OCI-LY7 (cell line): ENCODE results near the gene EPS8L3. TPM values are rescaled to one million over a fixed set of nuclear protein-coding genes. Genes with fewer than 3 reads are reported as not detected.

Experiments used
- BruUV-seq: library from RNA; stranded (reverse); fragments of 400-500 nt; replicated peaks from 2 replicates; lab custom pipeline; 2021; lab: Mats Ljungman, UMichigan
- CTCF ChIA-PET: fragments of 300-600 bp; sonication (Branson Sonifier 250); formaldehyde crosslinking; loops from one replicate; lab custom pipeline; 2022; ENCODE audit warnings: antibody characterized with exemption; ENCODE audit not compliant: unreplicated experiment; lab: Charles Lee
- POLR2A ChIA-PET: fragments of 300-600 bp; sonication (Branson Sonifier 250); formaldehyde crosslinking; loops from one replicate; lab custom pipeline; 2022; ENCODE audit warnings: antibody characterized with exemption; lab: Charles Lee
- DNase-seq: peaks from one replicate; pipeline ENCODE4 v3.0.0-alpha.2; 2015; ENCODE audit warnings: low spot score
- H2AFZ ChIP-seq: fragments of 200-600 bp; sonication (generic), shearing (Covaris generic); 2 replicates; pipeline ENCODE4 v1.6.1; 2014; ENCODE audit warnings: mild to moderate bottlenecking, antibody characterized with exemption, low read length, moderate library complexity
- H3K27ac ChIP-seq: fragments of 200-600 bp; sonication (generic); 2 replicates; pipeline ENCODE4 v1.5.1; 2014; ENCODE audit warnings: mixed run types, low read depth, mild to moderate bottlenecking, moderate library complexity, low read length, inconsistent platforms; ENCODE audit not compliant: poor library complexity, severe bottlenecking
- H3K36me3 ChIP-seq: fragments of 200-600 bp; sonication (generic); 2 replicates; pipeline ENCODE4 v1.6.1; 2014; ENCODE audit warnings: mild to moderate bottlenecking, antibody characterized with exemption, low read length, moderate library complexity, mixed read lengths; ENCODE audit not compliant: insufficient read depth
- H3K4me1 ChIP-seq: fragments of 200-600 bp; sonication (generic); 2 replicates; pipeline ENCODE4 v1.5.1; 2014; ENCODE audit warnings: mild to moderate bottlenecking, low read length; ENCODE audit not compliant: insufficient read depth, poor library complexity, severe bottlenecking
- H3K4me2 ChIP-seq: fragments of 200-600 bp; sonication (generic); 2 replicates; pipeline ENCODE4 v1.6.1; 2014; ENCODE audit warnings: mild to moderate bottlenecking, low read length
- H3K4me3 ChIP-seq: fragments of 200-600 bp; sonication (generic); 2 replicates; pipeline ENCODE4 v1.5.1; 2014; ENCODE audit warnings: mild to moderate bottlenecking, low read depth, low read length; ENCODE audit not compliant: poor library complexity, severe bottlenecking
- H3K79me2 ChIP-seq: fragments of 200-600 bp; sonication (generic); 2 replicates; pipeline ENCODE4 v1.6.1; 2016; ENCODE audit warnings: low read depth, mild to moderate bottlenecking, low read length, moderate library complexity, mixed read lengths; ENCODE audit not compliant: insufficient read depth
- H3K9me2 ChIP-seq: fragments of 200-600 bp; sonication (generic); 2 replicates; pipeline ENCODE4 v1.6.1; 2016; ENCODE audit warnings: mild to moderate bottlenecking, low read length, mixed read lengths; ENCODE audit not compliant: insufficient read depth
- H3K9me3 ChIP-seq: fragments of 200-600 bp; sonication (generic); 2 replicates; pipeline ENCODE4 v1.6.1; 2014; ENCODE audit warnings: mild to moderate bottlenecking, mixed run types, low read length, mixed read lengths
- H4K20me1 ChIP-seq: fragments of 200-600 bp; sonication (generic); 2 replicates; pipeline ENCODE4 v1.6.1; 2014; ENCODE audit warnings: mild to moderate bottlenecking, antibody characterized with exemption, low read length, moderate library complexity, mixed read lengths; ENCODE audit not compliant: insufficient read depth
- CTCF ChIP-seq: fragments of 200-600 bp; sonication (generic); conservative IDR thresholded peaks from 2 replicates; pipeline ENCODE4 v1.5.1; 2014; ENCODE audit warnings: mild to moderate bottlenecking, antibody characterized with exemption, low read length, moderate library complexity, mixed read lengths
- EZH2phosphoT487 ChIP-seq: fragments of 200-600 bp; sonication (generic); IDR thresholded peaks from 2 replicates; pipeline ENCODE4 v1.6.1; 2018; ENCODE audit warnings: low read depth, borderline replicate concordance, mild to moderate bottlenecking, mixed run types, antibody characterized with exemption, low read length, moderate library complexity, mixed read lengths
- intact Hi-C: fragments of 100-400 bp; cut with micrococcal nuclease; formaldehyde crosslinking; loops from one replicate; pipeline ENCODE4 v1.10.0; 2022; ENCODE audit not compliant: unreplicated experiment
- total RNA-seq, 2 experiments: library from RNA; depleted of rRNA in 1 of 2; stranded (reverse); fragments of >200 nt in 1 of 2; shearing (Covaris generic) in 1 of 2; gene quantifications; 2 replicates each; pipeline ENCODE4 v1.2.3, GENCODE V29; 2014 to 2022

The EPS8L3 gene
- total RNA-seq, 2 experiments from 2014 or later, result not detected

GRCh38 chr1:109721971-109722370, 41.8 kb downstream of the EPS8L3 start:
- H3K36me3 ChIP-seq, result no peaks in the 10 kb centered on the region
- no peaks in the 10 kb centered on the region for H4K20me1 ChIP-seq
- TF ChIP-seq EZH2phosphoT487 (no peak), CTCF (no peak)
- H3K9me3 ChIP-seq, result no peaks in the 10 kb centered on the region
- H3K4me3 ChIP-seq, result no peak overlapping the region
- CTCF ChIA-PET, result no interaction called here
- H2AFZ ChIP-seq, result no peak overlapping the region
- H3K4me2 ChIP-seq, result no peak overlapping the region
- no peaks in the 10 kb centered on the region for H3K4me1 ChIP-seq
- POLR2A ChIA-PET, result no interaction called here
- no TSS peak for BruUV-seq
- H3K9me2 ChIP-seq, result no peaks in the 10 kb centered on the region
- H3K79me2 ChIP-seq, result no peaks in the 10 kb centered on the region
- intact Hi-C loops, result no loop called here
- no peak for DNase-seq
- no peak overlapping the region for H3K27ac ChIP-seq

- Histone ChIP-seq H3K9me2 (no peaks in the 10 kb centered on the region), H3K36me3 (no peaks in the 10 kb centered on the region), H4K20me1 (no peaks in the 10 kb centered on the region), H3K4me1 (no peaks in the 10 kb centered on the region), H3K27ac (no peak overlapping the region), H3K9me3 (no peaks in the 10 kb centered on the region), H2AFZ (no peak overlapping the region), H3K4me3 (no peak overlapping the region), H3K79me2 (no peaks in the 10 kb centered on the region), H3K4me2 (no peak overlapping the region)
- no TSS peak for BruUV-seq
- TF ChIP-seq EZH2phosphoT487 (no peak), CTCF (no peak)
- POLR2A ChIA-PET, result no interaction called here
- no peak for DNase-seq
- intact Hi-C loops, result no loop called here
- CTCF ChIA-PET, result no interaction called here
Measured at GRCh38 chr1:109721042-109721441, 42.7 kb downstream of the EPS8L3 start.

GRCh38 chr1:109719337-109719837, 44.3 kb downstream of the EPS8L3 start:
- no peak overlapping the region for H2AFZ ChIP-seq
- ChIA-PET POLR2A (no interaction called here), CTCF (no interaction called here)
- H3K9me2 ChIP-seq, result no peaks in the 10 kb centered on the region
- no peaks in the 10 kb centered on the region for H3K4me1 ChIP-seq
- no peaks in the 10 kb centered on the region for H4K20me1 ChIP-seq
- H3K36me3 ChIP-seq, result no peaks in the 10 kb centered on the region
- BruUV-seq, result no TSS peak
- H3K4me2 ChIP-seq, result no peak overlapping the region
- H3K79me2 ChIP-seq, result no peaks in the 10 kb centered on the region
- no peak overlapping the region for H3K4me3 ChIP-seq
- no peaks in the 10 kb centered on the region for H3K9me3 ChIP-seq
- TF ChIP-seq EZH2phosphoT487 (no peak), CTCF (no peak)
- intact Hi-C loops, result no loop called here
- no peak overlapping the region for H3K27ac ChIP-seq
- no peak for DNase-seq
